GM06990 (cell line): ENCODE data around the gene PERCC1.
A peak's percentile ranks its signal among the peaks of the same experiment; 100 is the strongest.

Experiments
- DNase-seq: peaks from one replicate; pipeline ENCODE4 v3.0.0-alpha.2; 2011; ENCODE audit not compliant: insufficient read length; ENCODE audit errors: extremely low read depth
- H3K27me3 ChIP-seq: replicated peaks from 2 replicates; pipeline ENCODE4 v1.6.0; 2011; ENCODE audit warnings: low read length; ENCODE audit not compliant: control insufficient read depth, insufficient read depth
- H3K36me3 ChIP-seq: 2 replicates; pipeline ENCODE4 v1.5.1; 2011; ENCODE audit warnings: low read length; ENCODE audit not compliant: control insufficient read depth, insufficient read depth
- H3K4me3 ChIP-seq: replicated peaks from 2 replicates; pipeline ENCODE4 v1.5.1; 2011; ENCODE audit warnings: low read depth, mild to moderate bottlenecking, control low read depth, low read length
- CTCF ChIP-seq: IDR thresholded peaks from 2 replicates; pipeline ENCODE4 v1.5.1; 2011; ENCODE audit warnings: low read length, control low read depth, mild to moderate bottlenecking, inconsistent platforms; ENCODE audit not compliant: insufficient read depth, poor library complexity, severe bottlenecking

The PERCC1 gene

GRCh38 chr16:1424028-1424427 is 6.8 kb upstream of the PERCC1 start:
- no peak for TF ChIP-seq CTCF
- Histone ChIP-seq H3K36me3 (no peaks in the 10 kb centered on the region), H3K4me3 (no peak overlapping the region), H3K27me3 (no peaks in the 10 kb centered on the region)
- DNase-seq = no peak

- H3K36me3 ChIP-seq = no peaks in the 10 kb centered on the region
- H3K4me3 ChIP-seq = no peak overlapping the region
- DNase-seq = no peak
- TF ChIP-seq CTCF = no peak
- H3K27me3 ChIP-seq = no peaks in the 10 kb centered on the region
Observed at GRCh38 chr16:1425616-1426370, 5.1 kb upstream of the PERCC1 start.

GRCh38 chr16:1426734-1427471 is 4.0 kb upstream of the PERCC1 start:
- Histone ChIP-seq H3K36me3 (no peaks in the 10 kb centered on the region), H3K4me3 (no peak overlapping the region), H3K27me3 (no peaks in the 10 kb centered on the region; the same call in 1 of the 2 replicates)
- no peak for DNase-seq
- TF ChIP-seq CTCF = no peak

- Histone ChIP-seq H3K27me3 (no peaks in the 10 kb centered on the region; the same call in 1 of the 2 replicates), H3K36me3 (no peaks in the 10 kb centered on the region), H3K4me3 (no peak overlapping the region)
- TF ChIP-seq CTCF = no peak
- no peak for DNase-seq
Observed at GRCh38 chr16:1427473-1428461, 3.1 kb upstream of the PERCC1 start.

GRCh38 chr16:1428511-1428910 is 2.4 kb upstream of the PERCC1 start:
- H3K36me3 ChIP-seq = no peaks in the 10 kb centered on the region
- H3K4me3 ChIP-seq = no peak overlapping the region
- DNase-seq = peak; percentile 50
- peak; percentile 3 for TF ChIP-seq CTCF
- H3K27me3 ChIP-seq = no peaks in the 10 kb centered on the region; the same call in 1 of the 2 replicates
